HG03565 (cell line): ENCODE results near the gene EIF4G2.
A peak's percentile ranks its signal among the peaks of the same experiment; 100 is the strongest.

ENCODE experiments used
- ATAC-seq: cut with Tn5 transposase; IDR thresholded peaks from one replicate; pipeline ENCODE4 v1.9.1; 2021; ENCODE audit warnings: mild to moderate bottlenecking, moderate library complexity; ENCODE audit not compliant: unreplicated experiment

The EIF4G2 gene

DNA sequence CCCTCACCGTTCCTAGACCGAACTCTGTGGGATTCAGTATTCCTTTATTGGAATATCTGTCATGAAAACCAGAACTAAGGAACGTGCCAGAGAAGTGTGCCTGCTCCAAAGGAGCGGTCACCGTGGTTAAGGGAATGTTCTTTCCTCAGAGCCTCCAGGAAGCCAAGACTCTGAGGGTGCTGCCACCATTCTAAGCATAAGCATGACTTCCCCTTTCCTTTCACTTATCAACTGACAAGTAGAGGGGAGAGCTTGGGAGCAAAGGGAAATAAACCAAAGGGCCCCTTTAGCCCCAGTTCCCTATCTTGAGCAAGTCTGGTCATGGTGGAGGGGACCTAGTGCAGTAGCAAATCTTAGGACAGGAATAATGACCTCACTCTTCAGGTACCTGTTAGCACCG lies 30.9 kb downstream of the EIF4G2 start:
- no peak for ATAC-seq

DNA sequence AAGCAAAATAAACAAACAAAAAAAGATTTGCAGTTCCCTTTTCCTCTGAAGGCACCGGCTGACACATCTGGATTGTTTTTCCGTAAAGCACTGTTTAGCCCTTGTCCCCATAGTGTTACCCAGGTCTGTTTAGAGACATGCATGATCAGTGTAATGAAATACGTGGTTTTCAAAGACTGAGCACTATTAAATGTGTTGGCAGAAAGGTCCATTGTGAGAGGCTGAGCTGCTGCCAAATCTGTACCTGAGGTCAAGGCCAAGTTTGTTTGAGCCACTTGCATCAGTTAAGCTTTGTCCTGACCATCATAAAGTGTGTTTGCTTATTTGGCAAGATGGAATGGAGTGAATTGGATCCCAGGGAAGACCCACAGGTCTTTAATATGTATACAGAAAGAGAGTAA lies 31.3 kb downstream of the EIF4G2 start:
- ATAC-seq = no peak

DNA sequence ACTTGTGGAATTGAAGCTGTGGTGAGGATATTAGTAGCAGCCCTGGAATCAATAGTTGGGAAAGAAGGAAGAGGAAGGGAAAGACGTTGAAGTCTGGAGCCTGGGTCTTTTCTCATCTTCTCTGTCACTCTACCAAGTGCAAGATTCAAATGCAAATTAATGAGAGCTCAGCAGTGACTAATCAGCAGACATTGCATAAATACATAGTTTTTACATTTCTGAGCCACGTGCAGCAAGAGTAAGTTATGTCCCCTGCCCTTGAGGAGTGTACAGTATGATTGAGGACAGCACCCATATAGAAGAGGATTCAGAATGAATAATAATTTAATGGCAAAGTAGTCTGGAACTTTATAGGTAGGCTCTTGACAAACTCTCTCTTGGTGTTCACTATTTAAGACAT lies 33.9 kb downstream of the EIF4G2 start:
- ATAC-seq = no peak

DNA sequence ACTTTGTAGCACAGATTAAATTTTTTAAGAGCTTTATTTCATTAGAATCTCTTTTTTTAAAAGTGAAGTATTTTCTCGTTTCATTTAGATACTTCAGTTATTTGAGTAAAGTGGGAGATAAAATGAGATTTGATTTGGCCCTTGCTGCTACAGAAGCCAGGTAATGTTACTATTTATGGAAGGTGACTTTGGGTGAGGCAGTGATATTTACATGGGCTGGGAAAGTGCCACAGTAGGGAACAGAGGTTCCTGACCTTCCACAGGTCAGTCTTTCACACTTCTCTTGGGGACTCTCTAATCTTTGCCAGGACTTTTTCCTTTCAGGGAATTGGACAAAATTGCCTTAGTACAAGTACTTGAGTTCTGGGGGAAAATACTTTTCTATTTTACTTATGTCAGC lies 37.3 kb downstream of the EIF4G2 start:
- ATAC-seq = no peak

DNA sequence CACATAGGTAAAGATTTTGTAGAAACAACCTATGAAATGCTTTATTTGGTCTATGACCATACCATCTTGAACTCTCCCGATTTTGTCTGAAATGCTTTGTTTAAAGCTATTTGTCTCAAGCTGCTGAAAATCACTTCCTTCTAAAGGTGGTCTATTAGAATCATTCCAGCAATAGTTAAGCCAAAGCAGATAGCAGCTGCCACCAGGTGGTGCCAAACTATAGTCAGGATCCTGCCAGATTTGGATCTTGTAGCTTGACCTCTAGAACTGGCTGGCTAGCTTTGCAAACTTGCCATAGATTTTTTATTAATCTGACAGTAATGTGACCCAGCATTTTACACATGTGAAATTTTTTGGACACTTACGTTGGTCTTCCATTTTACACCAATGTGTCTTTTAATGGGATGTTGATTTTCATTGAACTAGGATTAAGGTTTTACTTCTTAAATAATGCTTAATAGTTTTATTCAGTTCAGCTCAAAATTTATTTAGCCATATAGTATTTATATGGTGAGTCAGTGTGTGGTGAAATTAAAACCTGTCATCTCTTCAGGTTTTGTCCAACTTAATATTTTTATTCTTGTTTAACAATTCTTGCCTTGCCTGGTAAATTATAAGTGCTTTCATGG lies 38.0 kb downstream of the EIF4G2 start:
- ATAC-seq = no peak

DNA sequence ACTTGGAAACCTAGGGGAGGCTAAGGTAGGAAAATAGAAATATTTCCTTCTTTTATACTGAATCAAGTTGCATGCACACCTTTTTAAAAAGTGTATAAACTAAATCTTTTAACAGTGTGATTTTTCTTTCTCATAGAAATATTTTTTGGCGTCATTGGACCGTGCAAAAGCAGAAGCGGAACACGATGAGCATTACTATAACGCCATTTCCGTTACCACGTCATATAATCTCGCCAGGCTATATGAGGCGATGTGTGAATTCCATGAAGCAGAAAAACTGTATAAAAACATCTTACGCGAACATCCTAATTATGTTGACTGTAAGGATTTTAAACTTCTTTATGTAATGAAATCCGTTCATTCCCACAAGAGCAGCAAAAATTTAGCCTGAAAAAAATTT lies 44.3 kb downstream of the EIF4G2 start:
- ATAC-seq = no peak

DNA sequence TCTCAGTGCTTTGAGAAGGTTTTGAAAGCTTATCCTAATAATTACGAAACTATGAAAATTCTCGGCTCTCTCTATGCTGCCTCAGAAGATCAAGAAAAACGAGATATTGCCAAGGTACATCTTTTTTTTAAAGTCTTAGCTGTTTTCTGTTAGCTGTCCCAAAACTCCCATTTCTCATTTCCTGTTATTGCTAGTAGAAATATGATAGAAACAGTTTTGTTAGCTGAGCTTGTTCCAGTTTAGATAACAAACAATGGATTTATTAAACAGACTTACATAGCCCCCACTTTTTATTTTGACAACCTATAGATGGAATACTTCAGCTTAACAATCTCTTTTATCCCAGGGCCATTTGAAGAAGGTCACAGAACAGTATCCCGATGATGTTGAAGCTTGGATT lies 45.0 kb downstream of the EIF4G2 start:
- no peak for ATAC-seq

DNA sequence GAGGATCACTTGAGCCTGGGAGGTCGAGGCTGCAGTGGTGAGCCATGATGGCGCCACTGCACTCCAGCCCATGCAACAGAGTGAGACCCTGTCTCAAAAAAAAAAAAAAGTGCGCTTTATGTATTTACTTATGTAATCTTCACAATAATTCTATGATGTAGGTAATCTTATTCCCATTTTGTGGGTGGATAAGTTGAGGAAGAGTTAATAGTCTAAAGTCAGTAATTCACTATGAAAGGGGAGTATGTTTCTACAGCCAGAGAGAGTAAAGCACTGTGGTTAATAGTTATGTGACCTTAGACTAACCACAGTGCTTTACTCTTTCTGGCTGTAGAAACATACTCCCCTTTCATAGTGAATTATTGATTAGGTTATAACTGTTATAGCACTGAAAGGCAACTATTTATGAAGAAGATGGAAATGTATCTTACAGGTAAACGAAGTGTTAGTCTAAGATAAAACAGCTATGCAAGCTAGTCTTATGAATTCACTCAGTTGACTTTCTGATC lies 45.8 kb downstream of the EIF4G2 start:
- ATAC-seq = no peak

DNA sequence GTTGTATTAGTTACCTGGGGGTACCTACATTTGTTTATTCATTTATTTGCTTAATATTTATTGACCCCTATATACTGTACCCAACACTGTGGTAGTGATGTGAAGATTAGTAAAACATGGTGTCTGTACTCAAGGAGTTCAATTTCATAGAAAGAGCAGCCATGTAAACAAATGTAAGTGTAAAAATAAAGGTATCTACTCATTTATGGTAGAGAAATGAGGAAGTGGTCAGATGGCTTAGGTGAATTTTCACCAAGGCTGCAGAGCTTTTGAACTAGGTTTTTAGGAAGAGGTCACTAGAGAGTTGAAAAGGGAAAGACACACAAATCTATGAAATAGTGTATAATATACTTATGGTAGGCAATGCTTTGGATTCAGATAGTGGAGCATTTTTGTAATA lies 46.5 kb downstream of the EIF4G2 start:
- peak; percentile 82 for ATAC-seq

DNA sequence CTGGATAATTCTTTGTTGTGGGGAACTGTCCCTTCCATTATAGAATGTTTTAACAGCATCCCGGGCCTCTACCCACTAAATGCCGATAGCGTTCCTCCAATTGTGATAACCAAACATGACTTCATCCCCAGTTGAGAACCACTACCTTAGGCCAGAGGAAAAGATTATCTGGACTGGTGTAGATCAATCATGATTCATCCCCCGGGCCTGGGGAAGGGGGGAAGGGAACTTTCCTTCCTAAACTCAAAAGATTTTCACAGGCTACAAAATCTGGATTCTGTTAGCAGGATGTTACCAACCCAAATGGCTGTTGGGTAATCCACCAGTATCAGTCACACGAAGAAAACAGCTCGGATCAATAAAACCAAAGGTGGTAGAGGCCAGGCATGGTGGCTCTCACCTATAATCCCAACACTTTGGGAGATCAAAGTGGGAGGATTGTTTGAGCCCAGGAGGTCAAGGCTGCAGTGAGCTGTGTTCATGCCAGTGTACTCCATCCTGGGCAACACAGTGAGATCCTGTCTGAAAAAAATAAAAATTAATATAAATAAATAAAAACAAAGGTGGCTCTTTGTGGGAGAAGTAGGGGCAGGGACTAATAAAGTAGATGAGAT lies 47.5 kb downstream of the EIF4G2 start:
- no peak for ATAC-seq

DNA sequence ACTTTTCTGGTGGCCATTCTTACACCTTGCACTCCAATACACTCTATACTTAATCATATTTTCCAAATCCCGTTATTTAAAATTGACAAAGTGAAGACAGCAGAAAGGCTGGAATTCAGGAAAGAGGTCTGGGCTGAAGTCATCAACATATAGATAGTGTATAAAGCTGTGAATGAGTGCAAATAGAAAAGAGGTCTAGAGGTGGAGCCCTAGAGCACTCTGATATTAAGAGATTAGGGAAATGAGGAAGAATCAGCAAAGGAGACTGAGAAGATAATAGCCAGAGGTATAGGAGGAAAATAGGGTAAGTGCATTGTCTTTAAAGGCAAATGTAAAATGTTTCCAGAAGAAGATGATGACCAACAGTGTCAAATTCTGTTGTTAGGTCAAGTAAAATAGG lies 49.8 kb downstream of the EIF4G2 start:
- ATAC-seq = no peak

DNA sequence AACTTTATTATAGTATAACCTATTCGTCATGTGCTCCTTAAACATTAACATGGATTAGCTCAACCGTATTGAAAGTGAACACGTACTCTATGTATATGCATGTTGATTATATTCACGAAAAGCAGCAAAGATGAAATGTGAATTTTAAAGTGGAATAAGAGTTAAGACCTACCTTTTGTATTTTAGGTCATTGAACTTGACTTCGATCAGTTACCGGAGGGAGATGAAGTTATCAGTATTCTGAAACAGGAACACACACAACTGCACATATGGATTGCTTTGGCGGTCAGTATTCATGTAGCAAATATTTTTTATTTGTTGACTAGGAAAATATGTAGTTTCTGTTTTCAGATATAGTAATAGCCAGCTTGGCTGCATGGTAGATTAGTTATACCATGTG lies 56.2 kb downstream of the EIF4G2 start:
- no peak for ATAC-seq

DNA sequence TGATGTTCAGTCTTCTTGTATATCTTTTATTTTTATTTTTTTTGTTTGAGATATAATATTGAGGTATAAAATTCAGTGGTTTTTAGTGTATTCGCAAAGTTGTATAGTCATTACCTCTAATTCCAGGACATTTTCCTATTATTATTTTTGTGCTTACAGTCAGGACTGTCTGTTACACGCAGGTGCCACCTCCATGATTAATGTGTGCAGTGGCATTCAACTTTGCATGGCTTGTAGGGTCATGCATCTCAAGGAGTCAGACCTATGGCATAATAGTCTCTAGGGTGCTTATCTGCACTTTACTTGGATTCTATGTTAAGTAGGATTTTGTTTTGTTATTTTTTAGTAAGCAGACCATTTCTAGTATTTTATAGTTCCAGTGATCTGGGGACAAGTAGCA lies 56.7 kb downstream of the EIF4G2 start:
- ATAC-seq = no peak

DNA sequence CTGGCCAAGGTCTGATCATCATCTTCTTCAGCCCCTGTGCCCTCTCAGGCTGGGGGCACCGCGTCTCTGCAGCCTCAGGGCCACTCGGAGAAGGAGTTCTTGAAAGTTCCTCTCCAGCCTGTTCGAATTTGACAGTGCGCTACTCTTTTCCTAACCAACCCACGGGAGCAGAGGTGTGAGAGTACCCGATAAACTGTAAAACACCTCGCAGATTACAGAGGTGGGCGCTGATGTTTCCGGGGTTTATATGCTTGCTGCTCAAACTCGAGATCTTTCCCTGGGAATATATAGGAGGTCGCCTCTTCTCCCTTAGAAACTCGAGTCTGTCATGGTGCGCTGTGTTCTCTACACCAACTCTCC lies 57.2 kb downstream of the EIF4G2 start:
- ATAC-seq = no peak

DNA sequence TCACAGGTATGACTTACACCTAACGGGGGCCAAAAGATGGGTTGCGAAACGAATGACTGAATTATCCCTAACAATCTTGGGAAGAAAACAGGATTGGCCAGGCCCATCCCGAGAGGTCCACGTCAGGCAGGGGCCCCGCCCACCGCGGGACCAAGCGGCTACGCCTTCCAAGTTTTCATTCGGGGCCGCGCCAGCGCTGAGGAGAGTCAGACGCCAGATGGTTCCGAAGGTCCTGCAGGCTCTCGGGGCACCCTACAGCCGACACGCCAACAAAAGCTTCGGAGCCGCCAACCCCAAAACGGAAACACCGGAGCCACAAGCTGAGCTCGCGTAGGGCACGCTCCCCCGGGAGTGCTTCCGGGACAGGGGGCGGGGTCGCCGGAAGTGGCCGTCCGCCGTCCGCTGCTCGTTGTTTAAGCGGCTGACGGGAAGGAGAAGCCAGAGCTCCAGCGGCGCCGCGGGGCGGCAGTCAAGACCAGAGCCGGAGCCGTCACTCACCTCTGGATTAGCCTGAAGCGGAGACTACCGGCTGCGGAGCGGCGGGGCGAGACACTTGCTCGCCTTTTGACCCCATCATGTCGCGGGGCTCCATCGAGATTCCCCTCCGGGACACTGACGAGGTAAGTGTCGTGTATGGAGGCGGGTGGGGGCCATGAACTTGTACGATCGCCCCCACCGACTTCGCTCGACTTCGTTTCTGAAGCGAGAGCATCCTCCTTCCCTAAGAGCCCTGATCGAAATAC lies 57.7 kb downstream of the EIF4G2 start, which contains the start of gene CTR9:
CTR9 (plus strand) TSS at position 409 of the 743 bp plus-strand sequence; CDS start at position 576, 167 bp downstream.
- ATAC-seq = peak; percentile 87

DNA sequence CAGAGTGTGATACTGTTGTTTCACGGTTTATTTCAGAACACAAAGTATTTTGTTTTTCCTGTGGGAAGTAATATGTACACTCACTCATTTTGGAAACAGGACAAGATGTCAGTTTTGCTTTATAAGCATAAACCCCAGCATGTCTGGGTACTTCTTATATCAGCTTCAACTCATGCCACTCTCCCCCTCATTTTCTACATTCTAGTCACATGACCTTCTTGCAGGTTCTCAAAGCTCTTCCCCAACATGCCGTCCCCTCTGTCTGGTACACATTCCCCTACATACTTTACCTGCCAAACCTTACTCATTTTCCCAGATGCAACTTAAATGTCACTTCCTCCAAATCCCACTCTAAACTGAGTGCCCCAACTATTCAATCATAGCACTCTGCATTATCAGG lies 59.2 kb downstream of the EIF4G2 start:
- ATAC-seq = no peak

DNA sequence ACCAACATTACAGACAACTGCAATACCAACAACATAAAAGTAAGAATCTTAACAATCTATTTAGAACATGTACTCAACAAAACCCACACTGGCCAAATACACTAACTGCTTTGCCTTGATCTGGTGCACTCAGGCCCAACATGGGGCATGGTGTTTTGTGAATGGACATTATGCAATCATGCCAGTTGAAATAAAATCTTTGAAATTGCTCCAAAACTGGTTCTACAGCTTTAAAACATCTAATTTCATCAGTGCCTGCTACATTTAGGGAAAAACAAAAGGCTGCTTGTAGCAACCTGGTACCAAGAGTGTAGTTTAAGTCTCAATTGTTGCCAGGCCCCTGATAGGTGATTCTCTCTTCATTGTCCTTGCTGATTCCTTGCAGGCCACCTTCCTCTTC lies 61.0 kb downstream of the EIF4G2 start:
- ATAC-seq = no peak
